K562 treated with DMSO at 1 percent for 48 hours (cell line): Measurements from ENCODE around the gene TCEAL5. TPM values are rescaled to one million over a fixed set of nuclear protein-coding genes. Genes with fewer than 3 reads are reported as not detected.

Experiments used
- total RNA-seq: library from RNA; unstranded; fragments of 300-600 nt; gene quantifications from 2 replicates; pipeline ENCODE4 v1.2.3, GENCODE V29; 2022; ENCODE audit warnings: low replicate concordance; ENCODE audit errors: extremely low read depth

The TCEAL5 gene, protein sequence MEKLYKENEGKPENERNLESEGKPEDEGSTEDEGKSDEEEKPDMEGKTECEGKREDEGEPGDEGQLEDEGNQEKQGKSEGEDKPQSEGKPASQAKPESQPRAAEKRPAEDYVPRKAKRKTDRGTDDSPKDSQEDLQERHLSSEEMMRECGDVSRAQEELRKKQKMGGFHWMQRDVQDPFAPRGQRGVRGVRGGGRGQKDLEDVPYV
- not detected in 2 replicates for total RNA-seq

GRCh38 chrX:103276581-103277002, at the start of gene TCEAL5:
TCEAL5 (minus strand) TSS chrX:103276750; CDS start chrX:103274563, 2,187 bp downstream.

GRCh38 chrX:103310555-103311398, 34.2 kb upstream of the TCEAL5 start, which contains the start of gene BEX2:
BEX2 (minus strand) TSS chrX:103310990; CDS start chrX:103309976, 1,014 bp downstream.

DNA sequence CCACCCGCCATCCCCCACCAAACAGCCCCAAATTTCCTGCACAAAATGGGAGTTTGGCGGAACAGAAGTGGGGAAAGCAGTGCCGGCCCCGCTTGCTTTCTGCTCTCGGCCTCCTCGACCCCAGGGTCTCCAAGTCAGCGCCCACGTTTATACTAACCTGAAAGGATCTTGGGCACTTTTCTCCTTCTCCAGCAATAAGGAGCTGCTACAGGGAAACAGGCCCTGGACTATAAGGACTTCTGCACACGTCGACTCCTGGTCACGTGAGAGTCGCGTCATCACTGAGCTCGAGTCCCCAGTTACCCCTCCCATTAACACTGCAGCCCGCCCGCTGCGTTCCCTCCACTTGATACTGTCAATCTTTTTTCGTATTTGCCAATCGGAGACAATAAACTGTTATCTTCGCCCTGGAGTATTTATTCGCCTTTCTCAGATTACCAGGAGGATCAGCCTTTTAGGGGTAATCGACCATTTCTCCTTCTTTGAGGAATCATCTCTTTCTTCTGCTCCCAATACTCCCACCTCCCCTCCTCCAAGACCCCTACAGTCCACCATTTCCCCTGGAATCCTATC, 21.5 kb downstream of the TCEAL5 start, which contains the start of gene TCEAL8:
TSS of gene TCEAL8 (minus strand) at position 235 of the 573 bp plus-strand sequence. CDS start 1,176 bp downstream, outside the sequence.

Other genes starting within 250 kb of the TCEAL5 start
- not detected in 2 replicates for gene BEX1, start 212.6 kb downstream of the TCEAL5 start, total RNA-seq
- not detected in 2 replicates for gene NXF3, start 183.6 kb downstream of the TCEAL5 start, total RNA-seq
- gene BEX4, start 61.6 kb downstream of the TCEAL5 start, total RNA-seq: not detected in 2 replicates
- gene TCEAL8, start 21.6 kb downstream of the TCEAL5 start, total RNA-seq: not detected in 2 replicates
- not detected in 2 replicates for gene BEX2, start 34.2 kb upstream of the TCEAL5 start, total RNA-seq
- gene TCEAL7, start 53.5 kb upstream of the TCEAL5 start, total RNA-seq: not detected in 2 replicates
- gene TCEAL9, start 79.8 kb upstream of the TCEAL5 start, total RNA-seq: not detected in 2 replicates
- gene BEX3, start 99.8 kb upstream of the TCEAL5 start, total RNA-seq: not detected in 2 replicates
- gene RAB40A, start 242.7 kb upstream of the TCEAL5 start, total RNA-seq: not detected in 2 replicates